Sigmoid colon (tissue), 7 donors: ENCODE measurements around the gene CLMP. TPM values are rescaled to one million over a fixed set of nuclear protein-coding genes. Genes with fewer than 3 reads are reported as not detected.
A peak's percentile ranks its signal among the peaks of the same experiment; 100 is the strongest.

Experiments used
- DNase-seq: peaks from one replicate; pipeline ENCODE4 v3.0.0-alpha.2; 2019
- H3K27ac ChIP-seq, 4 donors: fragments of 200-600 bp; sonication (generic); one replicate each; pipeline ENCODE4 v1.5.1; 2016 to 2019; ENCODE audit warnings: mild to moderate bottlenecking in 1 of 4
- H3K27me3 ChIP-seq, 3 donors: fragments of 200-600 bp; sonication (generic); one replicate each; pipeline ENCODE4 v1.5.1; 2019; ENCODE audit warnings: mild to moderate bottlenecking in 1 of 3
- H3K36me3 ChIP-seq, 4 donors: fragments of 200-600 bp; sonication (generic); one replicate each; pipeline ENCODE4 v1.5.1; 2016 to 2019
- H3K4me1 ChIP-seq, 4 donors: fragments of 200-600 bp; sonication (generic); one replicate each; pipeline ENCODE4 v1.5.1; 2017 to 2019
- H3K4me3 ChIP-seq, 4 donors: fragments of 200-600 bp; sonication (generic); one replicate each; pipeline ENCODE4 v1.5.1; 2017 to 2019; ENCODE audit warnings: mild to moderate bottlenecking in 2 of 4, moderate library complexity in 1 of 4
- H3K9me3 ChIP-seq, 4 donors: fragments of 200-600 bp in 3 of 4; sonication (generic) in 3 of 4; one replicate each; pipeline versions ENCODE4 v1.5.1 to v1.6.1; 2013 to 2019
- CTCF ChIP-seq, 4 experiments: fragments of 450-650 bp in 3 of 4; fragments of 200-600 bp in 1 of 4; IDR thresholded peaks; one replicate each; pipeline ENCODE4 v1.5.1; 2016 to 2019; ENCODE audit warnings: antibody characterized with exemption in 4 of 4, mild to moderate bottlenecking in 3 of 4, moderate library complexity in 2 of 4
- EP300 ChIP-seq, 4 donors: sonication (generic); formaldehyde crosslinking; IDR thresholded peaks; one replicate each; pipeline ENCODE4 v1.6.1; 2017; ENCODE audit warnings: antibody characterized with exemption in 4 of 4
- POLR2A ChIP-seq, 2 donors: fragments of 450-650 bp; IDR thresholded peaks; one replicate each; pipeline ENCODE4 v1.6.1; 2016; ENCODE audit warnings: antibody characterized with exemption in 2 of 2, mild to moderate bottlenecking in 2 of 2, moderate library complexity in 2 of 2
- POLR2AphosphoS5 ChIP-seq, 4 donors: sonication (generic); formaldehyde crosslinking; IDR thresholded peaks; one replicate each; pipeline ENCODE4 v1.6.1; 2017; ENCODE audit warnings: antibody characterized with exemption in 4 of 4
- WGBS, 2 donors: extraction: QIAGEN DNeasy Blood & Tissue Kit; methylation state at CpG; one replicate each; pipeline ENCODE4 v1.1.7; 2013; 5-methylcytosine and 5-hydroxymethylcytosine counted together
- intact Hi-C: fragments of 100-400 bp; cut with DNase I; formaldehyde crosslinking; loops from one replicate; pipeline ENCODE4 v1.15.1; 2023
- polyA plus RNA-seq, 3 donors: library from polyadenylated mRNA; stranded (reverse); fragments of 200-250 nt; gene quantifications; one replicate each; pipeline ENCODE4 v1.2.3, GENCODE V29; 2013
- total RNA-seq, 4 donors: library from RNA; depleted of rRNA; stranded (reverse); fragments of >200 nt; gene quantifications; one replicate each; pipeline ENCODE4 v1.1.0, GENCODE V29; 2016
- donor health status: healthy with polysubstance abuse.
- donor health status: Bipolar disorder and iron deficiency.
- donor health status: healthy.

CLMP gene
- total and polyA plus RNA-seq, 7 donors: 1.4 to 180 (median 104) TPM

- Histone ChIP-seq H3K4me3 (no peak overlapping the region), H3K9me3 (no peaks in the 10 kb centered on the region), H3K27me3 (no peaks in the 10 kb centered on the region), H3K36me3 (no peaks in the 10 kb centered on the region), H3K4me1 (peaks cover 0 to 42% (median 25%) of the 10 kb centered on the region in 4 donors), H3K27ac (peak overlapping the region in 3 of 4 donors; percentile 56 to 77 (median 71))
- TF ChIP-seq EP300 (IDR thresholded peaks at IDR 0.05) (no peak), POLR2A (IDR thresholded peaks at IDR 0.05) (no peak), POLR2AphosphoS5 (IDR thresholded peaks at IDR 0.05) (no peak), CTCF (IDR thresholded peaks at IDR 0.05) (no peak)
- intact Hi-C loops: loop anchor here (5.0 kb wide), 2 partner anchors 37 to 67 kb away; partner anchors contain the start of gene CLMP
- DNase-seq: no peak
- 70 to 71% methylated on average over 3 of the region's 3 CpGs for WGBS, 2 donors
Observed at GRCh38 chr11:123233975-123234334, 38.9 kb upstream of the CLMP start.

- Histone ChIP-seq H3K27me3 (no peaks in the 10 kb centered on the region), H3K9me3 (no peaks in the 10 kb centered on the region), H3K4me1 (peaks cover 0 to 48% (median 27%) of the 10 kb centered on the region in 4 donors), H3K36me3 (no peaks in the 10 kb centered on the region), H3K4me3 (no peak overlapping the region), H3K27ac (peak overlapping the region; percentile 29 to 77 (median 64))
- DNase-seq: no peak
- 73 to 80% methylated on average over 6 of the region's 6 CpGs for WGBS, 2 donors
- intact Hi-C loops: loop anchor here (5.0 kb wide), 2 partner anchors 36 to 66 kb away; partner anchors contain the start of gene CLMP
- TF ChIP-seq EP300 (IDR thresholded peaks at IDR 0.05) (no peak), POLR2A (IDR thresholded peaks at IDR 0.05) (no peak), CTCF (IDR thresholded peaks at IDR 0.05) (no peak), POLR2AphosphoS5 (IDR thresholded peaks at IDR 0.05) (no peak)
Observed at GRCh38 chr11:123233280-123233974, 38.4 kb upstream of the CLMP start.

GRCh38 chr11:123231777-123232176 is 36.7 kb upstream of the CLMP start:
- intact Hi-C loops: loop anchor here (5.0 kb wide), 2 partner anchors 34 to 64 kb away; partner anchors contain the start of gene CLMP
- peaks cover 0 to 59% (median 31%) of the 10 kb centered on the region in 4 donors for H3K4me1 ChIP-seq
- H3K27ac ChIP-seq: peak overlapping the region; percentile 56 to 77 (median 70)

GRCh38 chr11:123231256-123231655 is 36.2 kb upstream of the CLMP start:
- WGBS, 2 donors: 66 to 68% methylated on average over 6 of the region's 6 CpGs
- no peak for DNase-seq
- Histone ChIP-seq H3K4me3 (no peak overlapping the region), H3K36me3 (no peaks in the 10 kb centered on the region), H3K27me3 (no peaks in the 10 kb centered on the region), H3K4me1 (peaks cover 0 to 59% (median 31%) of the 10 kb centered on the region in 4 donors), H3K9me3 (no peaks in the 10 kb centered on the region), H3K27ac (peak overlapping the region; percentile 56 to 77 (median 70))
- intact Hi-C loops: loop anchor here (5.0 kb wide), 2 partner anchors 34 to 64 kb away; partner anchors contain the start of gene CLMP
- no peak for TF ChIP-seq POLR2A (IDR thresholded peaks at IDR 0.05)
- no peak for TF ChIP-seq EP300 (IDR thresholded peaks at IDR 0.05)
- TF ChIP-seq CTCF (IDR thresholded peaks at IDR 0.05): no peak
- TF ChIP-seq POLR2AphosphoS5 (IDR thresholded peaks at IDR 0.05): no peak

More at GRCh38 chr11:123231777-123232176, 36.7 kb upstream of the CLMP start:
- WGBS, 2 donors: 86 to 91% methylated on average over 3 of the region's 3 CpGs
- Histone ChIP-seq H3K36me3 (no peaks in the 10 kb centered on the region), H3K9me3 (no peaks in the 10 kb centered on the region), H3K4me3 (no peak overlapping the region), H3K27me3 (no peaks in the 10 kb centered on the region)
- TF ChIP-seq POLR2AphosphoS5 (IDR thresholded peaks at IDR 0.05): peak in 3 of 4 donors; percentile 42 to 79 (median 77)
- no peak for TF ChIP-seq CTCF (IDR thresholded peaks at IDR 0.05)
- DNase-seq: no peak
